A673 (cell line): ENCODE data around the gene MYO5B. TPM values are rescaled to one million over a fixed set of nuclear protein-coding genes. Genes with fewer than 3 reads are reported as not detected.

Experiments
- BruUV-seq: library from RNA; stranded (reverse); fragments of 400-500 nt; replicated peaks from 2 replicates; lab custom pipeline; 2021; lab: Mats Ljungman, UMichigan
- CTCF ChIA-PET: fragments of 300-600 bp; sonication (Branson Sonifier 250); formaldehyde crosslinking; loops from one replicate; lab custom pipeline; 2022; ENCODE audit warnings: antibody characterized with exemption; lab: Charles Lee
- POLR2A ChIA-PET: fragments of 300-600 bp; sonication (Branson Sonifier 250); formaldehyde crosslinking; loops from one replicate; lab custom pipeline; 2022; ENCODE audit warnings: antibody characterized with exemption; ENCODE audit not compliant: low non-redundant PET; lab: Charles Lee
- DNase-seq: peaks from one replicate; pipeline ENCODE4 v3.0.0-alpha.2; 2015; ENCODE audit warnings: low spot score
- H3K27ac ChIP-seq: fragments of 200-600 bp; sonication (generic); 2 replicates; pipeline ENCODE4 v1.5.1; 2016; ENCODE audit warnings: mixed run types, low read depth, mild to moderate bottlenecking, mixed read lengths, antibody characterized with exemption, low read length; ENCODE audit not compliant: poor library complexity, severe bottlenecking
- H3K27me3 ChIP-seq: fragments of 200-600 bp; sonication (generic); replicated peaks from 2 replicates; pipeline ENCODE4 v1.6.1; 2017; ENCODE audit warnings: mixed run types, low read depth, mild to moderate bottlenecking, mixed read lengths, antibody characterized with exemption, low read length; ENCODE audit not compliant: insufficient read depth, poor library complexity
- H3K36me3 ChIP-seq: fragments of 200-600 bp; sonication (generic); 2 replicates; pipeline ENCODE4 v1.6.1; 2016; ENCODE audit warnings: mixed run types, mild to moderate bottlenecking, mixed read lengths, antibody characterized with exemption, low read length; ENCODE audit not compliant: insufficient read depth, poor library complexity, severe bottlenecking
- H3K4me1 ChIP-seq: fragments of 200-600 bp; sonication (generic); 2 replicates; pipeline ENCODE4 v1.6.1; 2017; ENCODE audit warnings: mixed run types, mild to moderate bottlenecking, mixed read lengths, antibody characterized with exemption, low read length; ENCODE audit not compliant: insufficient read depth, poor library complexity, severe bottlenecking
- H3K4me3 ChIP-seq: fragments of 200-600 bp; sonication (generic); 2 replicates; pipeline ENCODE4 v1.5.1; 2016; ENCODE audit warnings: low read depth, mixed run types, mild to moderate bottlenecking, mixed read lengths, low read length; ENCODE audit not compliant: poor library complexity, severe bottlenecking
- H3K9me3 ChIP-seq: fragments of 200-600 bp; sonication (generic); 2 replicates; pipeline ENCODE4 v1.6.1; 2016; ENCODE audit warnings: mixed run types, low read depth, mild to moderate bottlenecking, mixed read lengths, antibody characterized with exemption, low read length; ENCODE audit not compliant: poor library complexity, severe bottlenecking
- EZH2 ChIP-seq: fragments of 200-600 bp; sonication (generic); IDR thresholded peaks from 2 replicates; pipeline ENCODE4 v1.6.1; 2017; ENCODE audit warnings: borderline replicate concordance, low read depth, mild to moderate bottlenecking, mixed read lengths, antibody characterized with exemption, low read length; ENCODE audit not compliant: poor library complexity, severe bottlenecking
- intact Hi-C: fragments of 100-400 bp; cut with micrococcal nuclease; formaldehyde crosslinking; loops from one replicate; pipeline ENCODE4 v1.10.0; 2022; ENCODE audit not compliant: unreplicated experiment
- total RNA-seq: library from RNA; stranded (reverse); gene quantifications from 2 replicates; pipeline ENCODE4 v1.2.3, GENCODE V29; 2021
- TF ChIP-seq, protein P1 (sequence below): fragments of 300-800, 200-600 bp; sonication (generic); conservative IDR thresholded peaks from 2 replicates; pipeline ENCODE4 v1.5.1; 2017; ENCODE audit warnings: low read depth, mild to moderate bottlenecking, antibody characterized with exemption, low read length, moderate library complexity, mixed read lengths

MYO5B gene
- total RNA-seq, 1 experiment from 2014 or later: 0.30 TPM

DNA sequence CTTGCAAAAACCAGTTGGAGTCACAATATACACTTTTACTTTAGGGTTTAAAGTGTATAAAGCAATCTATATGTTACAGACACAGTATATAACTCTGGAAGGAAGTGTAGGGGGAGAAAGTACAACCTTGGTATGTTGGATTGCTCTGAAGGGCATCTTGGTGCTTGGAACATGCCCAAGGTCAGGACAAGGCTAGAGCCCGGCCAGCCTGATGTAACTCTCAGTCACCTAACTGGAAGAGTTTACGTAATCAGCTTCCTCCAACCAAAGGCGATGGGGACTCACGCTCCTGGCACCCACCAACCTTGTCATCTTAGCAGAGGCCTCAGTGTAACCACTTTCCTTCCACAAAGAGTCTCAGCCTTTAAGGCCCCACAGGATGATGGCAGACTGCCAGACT lies 200.5 kb downstream of the MYO5B start:
- Histone ChIP-seq H3K4me1 (no peaks in the 10 kb centered on the region), H3K36me3 (no peaks in the 10 kb centered on the region), H3K27me3 (peaks cover 30% of the 10 kb centered on the region), H3K27ac (no peak overlapping the region), H3K4me3 (no peak overlapping the region), H3K9me3 (no peaks in the 10 kb centered on the region)
- BruUV-seq: no TSS peak
- ChIA-PET POLR2A (no interaction called here), CTCF (no interaction called here)
- intact Hi-C loops: no loop called here
- no peak for DNase-seq
- no peak for TF ChIP-seq EZH2
- TF ChIP-seq, protein P1, sequence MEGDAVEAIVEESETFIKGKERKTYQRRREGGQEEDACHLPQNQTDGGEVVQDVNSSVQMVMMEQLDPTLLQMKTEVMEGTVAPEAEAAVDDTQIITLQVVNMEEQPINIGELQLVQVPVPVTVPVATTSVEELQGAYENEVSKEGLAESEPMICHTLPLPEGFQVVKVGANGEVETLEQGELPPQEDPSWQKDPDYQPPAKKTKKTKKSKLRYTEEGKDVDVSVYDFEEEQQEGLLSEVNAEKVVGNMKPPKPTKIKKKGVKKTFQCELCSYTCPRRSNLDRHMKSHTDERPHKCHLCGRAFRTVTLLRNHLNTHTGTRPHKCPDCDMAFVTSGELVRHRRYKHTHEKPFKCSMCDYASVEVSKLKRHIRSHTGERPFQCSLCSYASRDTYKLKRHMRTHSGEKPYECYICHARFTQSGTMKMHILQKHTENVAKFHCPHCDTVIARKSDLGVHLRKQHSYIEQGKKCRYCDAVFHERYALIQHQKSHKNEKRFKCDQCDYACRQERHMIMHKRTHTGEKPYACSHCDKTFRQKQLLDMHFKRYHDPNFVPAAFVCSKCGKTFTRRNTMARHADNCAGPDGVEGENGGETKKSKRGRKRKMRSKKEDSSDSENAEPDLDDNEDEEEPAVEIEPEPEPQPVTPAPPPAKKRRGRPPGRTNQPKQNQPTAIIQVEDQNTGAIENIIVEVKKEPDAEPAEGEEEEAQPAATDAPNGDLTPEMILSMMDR: no peak

DNA sequence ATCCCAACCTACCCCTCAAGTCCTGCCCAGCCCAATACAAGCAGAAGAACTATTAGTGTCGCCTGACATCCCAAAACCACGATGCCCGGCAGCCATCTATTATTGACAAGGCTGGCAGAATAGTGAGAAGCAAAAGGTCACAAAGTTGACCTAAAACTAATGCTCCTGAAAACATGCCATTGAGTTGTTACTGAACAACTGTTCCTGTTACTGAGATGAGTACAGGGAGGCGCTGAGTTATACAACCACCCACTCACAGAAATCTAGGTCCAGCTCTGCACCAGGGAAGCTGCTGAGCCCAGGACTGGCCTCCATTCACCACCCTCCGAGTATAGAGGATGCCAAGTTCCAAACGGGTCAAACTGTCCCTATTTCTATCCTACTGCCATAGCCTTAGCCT lies 201.6 kb downstream of the MYO5B start:
- TF ChIP-seq EZH2: no peak
- TF ChIP-seq, protein P1: no peak
- intact Hi-C loops: no loop called here
- CTCF ChIA-PET: no interaction called here
- POLR2A ChIA-PET: no interaction called here
- peaks cover 28% of the 10 kb centered on the region for H3K27me3 ChIP-seq
- no peaks in the 10 kb centered on the region for H3K9me3 ChIP-seq
- H3K4me3 ChIP-seq: no peak overlapping the region
- H3K36me3 ChIP-seq: no peaks in the 10 kb centered on the region
- no peaks in the 10 kb centered on the region for H3K4me1 ChIP-seq
- no TSS peak for BruUV-seq
- H3K27ac ChIP-seq: no peak overlapping the region
- DNase-seq: no peak

DNA sequence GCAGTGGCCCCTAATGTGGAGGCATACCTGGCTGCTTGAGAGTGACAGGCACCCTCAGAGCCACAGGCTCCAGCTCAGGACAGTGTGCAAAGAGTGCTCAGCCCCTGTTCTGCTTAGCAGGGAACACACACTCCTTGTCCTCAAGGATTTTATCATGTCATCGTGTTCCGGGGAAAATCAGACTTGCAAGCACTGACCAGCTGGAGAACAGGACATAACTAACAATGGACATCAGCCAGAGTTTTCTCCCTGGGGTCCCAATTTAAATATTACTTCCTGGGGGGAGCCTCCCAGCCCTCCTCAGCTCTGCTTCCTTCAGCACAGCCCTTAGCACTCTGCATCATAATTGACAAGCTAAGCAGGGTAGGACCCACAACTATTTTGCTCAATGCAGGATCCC lies 206.2 kb downstream of the MYO5B start:
- ChIA-PET CTCF (no interaction called here), POLR2A (no interaction called here)
- Histone ChIP-seq H3K27me3 (peaks cover 51% of the 10 kb centered on the region), H3K9me3 (no peaks in the 10 kb centered on the region), H3K4me1 (no peaks in the 10 kb centered on the region), H3K36me3 (no peaks in the 10 kb centered on the region), H3K4me3 (no peak overlapping the region), H3K27ac (no peak overlapping the region)
- TF ChIP-seq EZH2: no peak
- TF ChIP-seq, protein P1: no peak
- intact Hi-C loops: no loop called here
- BruUV-seq: no TSS peak
- no peak for DNase-seq
